GM21381 (cell line): ENCODE results near the gene PCLAF.
A peak's percentile ranks its signal among the peaks of the same experiment; 100 is the strongest.
"Not testable (repeated sequence)": the region's sequence is repeated elsewhere in the genome, so short reads cannot be mapped to it uniquely, and the experiment has no call there.

Experiments used
- ATAC-seq: cut with Tn5 transposase; IDR thresholded peaks from one replicate; pipeline ENCODE4 v1.9.1; 2021; ENCODE audit warnings: mild to moderate bottlenecking, moderate library complexity; ENCODE audit not compliant: unreplicated experiment

The PCLAF gene

GRCh38 chr15:64369078-64369607 is 12.1 kb downstream of the PCLAF start:
- ATAC-seq = no peak

GRCh38 chr15:64361259-64361658 is 20.0 kb downstream of the PCLAF start:
- ATAC-seq = no peak

- ATAC-seq = no peak
Measured at GRCh38 chr15:64356710-64357040, 24.6 kb downstream of the PCLAF start.

GRCh38 chr15:64355944-64356709 is 25.1 kb downstream of the PCLAF start, which contains the start of gene CSNK1G1:
Gene CSNK1G1, minus strand, starts transcription at chr15:64356173. Its CDS starts 55,674 bp downstream, at chr15:64300499.
- peak; percentile 97 for ATAC-seq

- ATAC-seq = peak; percentile 21
Measured at GRCh38 chr15:64355348-64355943, 25.8 kb downstream of the PCLAF start.

GRCh38 chr15:64354688-64355344 is 26.4 kb downstream of the PCLAF start:
- ATAC-seq = no peak

GRCh38 chr15:64351265-64351664 is 30.0 kb downstream of the PCLAF start:
- ATAC-seq = no peak

- no peak for ATAC-seq
Measured at GRCh38 chr15:64349375-64349774, 31.9 kb downstream of the PCLAF start.

- ATAC-seq = no peak
Measured at GRCh38 chr15:64348455-64348854, 32.8 kb downstream of the PCLAF start.

- ATAC-seq = not testable (repeated sequence)
Measured at GRCh38 chr15:64346242-64346641, 35.0 kb downstream of the PCLAF start.

GRCh38 chr15:64344651-64345294 is 36.5 kb downstream of the PCLAF start:
- no peak for ATAC-seq

- ATAC-seq = no peak
Measured at GRCh38 chr15:64343841-64344240, 37.4 kb downstream of the PCLAF start.

- no peak for ATAC-seq
Measured at GRCh38 chr15:64343222-64343621, 38.0 kb downstream of the PCLAF start.

GRCh38 chr15:64341961-64342360 is 39.3 kb downstream of the PCLAF start:
- ATAC-seq = no peak

GRCh38 chr15:64340355-64340754 is 40.9 kb downstream of the PCLAF start:
- ATAC-seq = no peak

GRCh38 chr15:64337761-64338160 is 43.5 kb downstream of the PCLAF start:
- no peak for ATAC-seq

- ATAC-seq = no peak
Measured at GRCh38 chr15:64333986-64334929, 47.0 kb downstream of the PCLAF start.

GRCh38 chr15:64333516-64333915 is 47.7 kb downstream of the PCLAF start:
- ATAC-seq = no peak

- ATAC-seq = not testable (repeated sequence)
Measured at GRCh38 chr15:64331668-64332067, 49.6 kb downstream of the PCLAF start.

- ATAC-seq = not testable (repeated sequence)
Measured at GRCh38 chr15:64326975-64327374, 54.3 kb downstream of the PCLAF start.
